Ascending aorta (tissue), 2 donors: ENCODE results near the gene NUPR2. TPM values are rescaled to one million over a fixed set of nuclear protein-coding genes. Genes with fewer than 3 reads are reported as not detected.
"Not testable (repeated sequence)": the region's sequence is repeated elsewhere in the genome, so short reads cannot be mapped to it uniquely, and the experiment has no call there.

Source experiments
- DNase-seq, 2 donors: peaks; one replicate each; pipeline ENCODE4 v3.0.0-alpha.2; 2019; ENCODE audit warnings: low spot score in 2 of 2
- H3K27ac ChIP-seq, 2 donors: fragments of 200-600 bp; sonication (generic); one replicate each; pipeline ENCODE4 v1.5.1; 2016 to 2017; ENCODE audit warnings: mild to moderate bottlenecking in 1 of 2
- H3K27me3 ChIP-seq: fragments of 200-600 bp; sonication (generic); one replicate; pipeline ENCODE4 v1.5.1; 2017
- H3K36me3 ChIP-seq, 2 donors: fragments of 200-600 bp; sonication (generic); one replicate each; pipeline ENCODE4 v1.5.1; 2016
- H3K4me1 ChIP-seq, 2 donors: fragments of 200-600 bp; sonication (generic); one replicate each; pipeline ENCODE4 v1.5.1; 2016 to 2017; ENCODE audit warnings: mild to moderate bottlenecking in 1 of 2
- H3K4me3 ChIP-seq, 2 donors: fragments of 200-600 bp; sonication (generic); one replicate each; pipeline ENCODE4 v1.5.1; 2016 to 2017; ENCODE audit warnings: mild to moderate bottlenecking in 1 of 2
- H3K9me3 ChIP-seq, 2 donors: fragments of 200-600 bp; sonication (generic); one replicate each; pipeline ENCODE4 v1.5.1; 2016
- intact Hi-C: fragments of 100-400 bp; cut with DNase I; formaldehyde crosslinking; loops from one replicate; pipeline ENCODE4 v1.15.1; 2023
- total RNA-seq: library from RNA; depleted of rRNA; stranded (reverse); fragments of >200 nt; gene quantifications from one replicate; pipeline ENCODE4 v1.1.0, GENCODE V29; 2016
- TF ChIP-seq, protein P1 (sequence below), 3 experiments: fragments of 200-600 bp in 2 of 3; fragments of 450-650 bp in 1 of 3; sonication (generic) in 2 of 3; IDR thresholded peaks; one replicate each; pipeline ENCODE4 v1.5.1; 2016 to 2019; ENCODE audit warnings: antibody characterized with exemption in 3 of 3, mild to moderate bottlenecking in 1 of 3, moderate library complexity in 1 of 3

The NUPR2 gene
- total RNA-seq, 1 donor from 2014 or later: not detected

DNA sequence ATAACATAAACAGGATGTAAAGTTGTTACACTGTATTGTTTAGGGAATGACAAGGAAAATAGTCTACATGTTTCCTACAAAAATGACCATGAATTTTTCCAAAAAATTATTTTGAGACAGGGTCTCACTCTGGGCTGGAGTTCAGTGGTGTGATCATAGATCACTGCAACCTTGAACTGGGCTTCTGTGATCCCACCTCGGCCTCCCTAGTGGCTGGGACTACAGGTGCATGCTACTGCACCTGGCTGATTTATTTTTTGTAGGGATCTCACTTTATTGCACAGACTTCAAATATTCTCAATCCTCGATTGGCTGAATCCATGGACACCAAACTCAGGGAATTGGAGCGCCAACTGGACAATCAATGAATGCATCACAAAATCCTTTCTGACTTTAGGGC lies 16.6 kb downstream of the NUPR2 start:
- H3K9me3 ChIP-seq: no peaks in the 10 kb centered on the region
- DNase-seq: no peak
- no peaks in the 10 kb centered on the region for H3K27me3 ChIP-seq
- peaks cover 47 to 54% of the 10 kb centered on the region in 2 donors for H3K36me3 ChIP-seq
- H3K4me1 ChIP-seq: peaks cover 0 to 2% of the 10 kb centered on the region in 2 donors
- TF ChIP-seq, protein P1, sequence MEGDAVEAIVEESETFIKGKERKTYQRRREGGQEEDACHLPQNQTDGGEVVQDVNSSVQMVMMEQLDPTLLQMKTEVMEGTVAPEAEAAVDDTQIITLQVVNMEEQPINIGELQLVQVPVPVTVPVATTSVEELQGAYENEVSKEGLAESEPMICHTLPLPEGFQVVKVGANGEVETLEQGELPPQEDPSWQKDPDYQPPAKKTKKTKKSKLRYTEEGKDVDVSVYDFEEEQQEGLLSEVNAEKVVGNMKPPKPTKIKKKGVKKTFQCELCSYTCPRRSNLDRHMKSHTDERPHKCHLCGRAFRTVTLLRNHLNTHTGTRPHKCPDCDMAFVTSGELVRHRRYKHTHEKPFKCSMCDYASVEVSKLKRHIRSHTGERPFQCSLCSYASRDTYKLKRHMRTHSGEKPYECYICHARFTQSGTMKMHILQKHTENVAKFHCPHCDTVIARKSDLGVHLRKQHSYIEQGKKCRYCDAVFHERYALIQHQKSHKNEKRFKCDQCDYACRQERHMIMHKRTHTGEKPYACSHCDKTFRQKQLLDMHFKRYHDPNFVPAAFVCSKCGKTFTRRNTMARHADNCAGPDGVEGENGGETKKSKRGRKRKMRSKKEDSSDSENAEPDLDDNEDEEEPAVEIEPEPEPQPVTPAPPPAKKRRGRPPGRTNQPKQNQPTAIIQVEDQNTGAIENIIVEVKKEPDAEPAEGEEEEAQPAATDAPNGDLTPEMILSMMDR (IDR thresholded peaks at IDR 0.05): no peak
- no peak overlapping the region for H3K27ac ChIP-seq
- H3K4me3 ChIP-seq: no peak overlapping the region
- intact Hi-C loops: no loop called here

GRCh38 chr7:56098187-56099008 lies 17.8 kb downstream of the NUPR2 start:
- H3K4me1 ChIP-seq, intact Hi-C loops, H3K9me3 ChIP-seq, DNase-seq, H3K27me3 ChIP-seq, H3K4me3 ChIP-seq: not testable (repeated sequence)
- Histone ChIP-seq H3K36me3 (peaks cover 39 to 44% of the 10 kb centered on the region in 2 donors), H3K27ac (peak overlapping the region in 1 of 2 donors; percentile 48)

GRCh38 chr7:56097700-56098099 lies 18.5 kb downstream of the NUPR2 start:
- intact Hi-C loops: no loop called here
- no peaks in the 10 kb centered on the region for H3K9me3 ChIP-seq
- peaks cover 3 to 8% of the 10 kb centered on the region in 2 donors for H3K4me1 ChIP-seq
- H3K27me3 ChIP-seq: no peaks in the 10 kb centered on the region
- no peak for DNase-seq
- peak overlapping the region in 1 of 2 donors; percentile 48 for H3K27ac ChIP-seq
- TF ChIP-seq, protein P1 (IDR thresholded peaks at IDR 0.05): no peak
- peaks cover 32 to 37% of the 10 kb centered on the region in 2 donors for H3K36me3 ChIP-seq
- H3K4me3 ChIP-seq: no peak overlapping the region

- H3K27ac ChIP-seq: peak within 1 kb of the TSS; percentile 77 to 86
- no peaks in the 10 kb centered on the region for H3K9me3 ChIP-seq
- H3K27me3 ChIP-seq: no peaks in the 10 kb centered on the region
- H3K4me1 ChIP-seq: peaks cover 3 to 14% of the 10 kb centered on the region in 2 donors
- peak within 1 kb of the TSS; percentile 13 to 37 for H3K4me3 ChIP-seq
- H3K36me3 ChIP-seq: peaks cover 6% of the 10 kb centered on the region in 2 donors
- DNase-seq: peak in 1 of 2 donors; percentile 91
- TF ChIP-seq, protein P1 (IDR thresholded peaks at IDR 0.05): peak; percentile 6 to 75 (median 67)
- intact Hi-C loops: loop anchor here (2.0 to 5.0 kb wide), 3 partner anchors 14 to 521 kb away; partner anchors contain the start of genes CHCHD2 and VOPP1
Observed at GRCh38 chr7:56092789-56093531, 23.3 kb downstream of the NUPR2 start, which contains the start of gene PHKG1. Gene PHKG1 (minus strand): TSS chr7:56092952. CDS start chr7:56088941, 4,011 bp downstream.

DNA sequence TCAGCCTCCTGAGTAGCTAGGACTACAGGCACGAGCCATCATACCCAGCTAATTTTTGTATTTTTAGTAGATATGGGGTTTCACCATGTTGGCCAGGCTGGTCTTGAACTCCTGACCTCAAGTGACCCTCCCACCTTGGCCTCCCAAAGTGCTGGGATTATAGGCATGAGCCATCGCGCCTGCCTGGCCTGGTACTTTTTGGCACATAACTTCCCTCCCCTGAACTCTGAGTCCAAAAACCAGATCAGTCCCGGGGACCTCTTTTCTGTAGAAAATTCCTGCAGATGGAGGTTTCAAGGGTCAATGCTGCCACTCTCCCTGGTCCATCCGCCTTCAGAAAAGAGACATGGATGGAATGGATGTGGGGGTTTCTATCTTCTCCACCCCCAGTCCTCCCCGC lies 23.8 kb downstream of the NUPR2 start:
- DNase-seq: not testable (repeated sequence)
- intact Hi-C loops: loop anchor here (2.0 to 5.0 kb wide), 3 partner anchors 14 to 520 kb away; partner anchors contain the start of genes CHCHD2 and VOPP1

GRCh38 chr7:56091591-56091990 lies 24.6 kb downstream of the NUPR2 start:
- intact Hi-C loops: loop anchor here (5.0 kb wide), 2 partner anchors 96 to 519 kb away; partner anchors contain the start of gene VOPP1
- Histone ChIP-seq H3K27ac (peak overlapping the region; percentile 77 to 86), H3K27me3 (no peaks in the 10 kb centered on the region), H3K4me3 (no peak overlapping the region), H3K4me1 (peaks cover 3 to 12% of the 10 kb centered on the region in 2 donors), H3K9me3 (no peaks in the 10 kb centered on the region), H3K36me3 (peaks cover 14 to 16% of the 10 kb centered on the region in 2 donors)
- TF ChIP-seq, protein P1 (IDR thresholded peaks at IDR 0.05): no peak
- DNase-seq: peak; percentile 53 to 85

More for the DNA sequence above, 23.8 kb downstream of the NUPR2 start:
- Histone ChIP-seq H3K4me3 (peak overlapping the region; percentile 13 to 37), H3K36me3 (peaks cover 10 to 11% of the 10 kb centered on the region in 2 donors), H3K4me1 (peaks cover 3 to 12% of the 10 kb centered on the region in 2 donors), H3K27ac (peak overlapping the region; percentile 77 to 86)
- not testable (repeated sequence) for H3K9me3 ChIP-seq, H3K27me3 ChIP-seq
